ENCODE measurements around the gene ATXN7L3. TPM values are rescaled to one million over a fixed set of nuclear protein-coding genes. Genes with fewer than 3 reads are reported as not detected.

ATXN7L3 gene
- total RNA-seq, 4 donors from 2014 or later = 44.1 to 77.4 (median 52.3) TPM

GRCh38 chr17:44214230-44214494 lies 14.5 kb upstream of the ATXN7L3 start:
- intact Hi-C loops (cut with DNase I; ENCODE audit: low total_unique reads) = no loop called here
- TF ChIP-seq EP300 (IDR thresholded peaks at IDR 0.05; ENCODE audit: low read depth) (no peak), CTCF (IDR thresholded peaks at IDR 0.05) (no peak)
- Histone ChIP-seq H3K4me1 (peaks cover 25 to 35% (median 31%) of the 10 kb centered on the region in 4 donors), H3K36me3 (peaks cover 0 to 27% (median 7%) of the 10 kb centered on the region in 4 donors), H3K4me3 (no peak overlapping the region), H3K27ac (no peak overlapping the region), H3K9me3 (no peaks in the 10 kb centered on the region), H3K27me3 (no peaks in the 10 kb centered on the region)
- no peak for DNase-seq
- whole genome bisulfite sequencing, 2 donors (ENCODE audit: low coverage in 1 of 2) = 100% methylated on average over 1 of the region's 1 CpG; no CpG with 5 or more reads in 1 of the 2 donors
- in situ Hi-C loops (cut with MboI; ENCODE audit: low pct_ligation_motif_present in 1 of 4, low pct_unique_long_range_greater_than_20kb in 1 of 4, low sequenced_read_pairs in 3 of 4) = loop anchor here in 2 of 4 donors (5.0 to 10.0 kb wide), 2 partner anchors 111 to 118 kb away; partner anchors contain the start of gene SLC25A39 (in 1 of the 2)

- Histone ChIP-seq H3K4me1 (peaks cover 25 to 35% (median 31%) of the 10 kb centered on the region in 4 donors), H3K27ac (no peak overlapping the region), H3K4me3 (no peak overlapping the region), H3K9me3 (no peaks in the 10 kb centered on the region), H3K36me3 (peaks cover 0 to 33% (median 9%) of the 10 kb centered on the region in 4 donors), H3K27me3 (no peaks in the 10 kb centered on the region)
- in situ Hi-C loops (cut with MboI; ENCODE audit: low pct_ligation_motif_present in 1 of 4, low pct_unique_long_range_greater_than_20kb in 1 of 4, low sequenced_read_pairs in 3 of 4) = loop anchor here in 2 of 4 donors (5.0 to 10.0 kb wide), 2 partner anchors 111 to 119 kb away; partner anchors contain the start of gene SLC25A39 (in 1 of the 2)
- DNase-seq = no peak
- intact Hi-C loops (cut with DNase I; ENCODE audit: low total_unique reads) = no loop called here
- TF ChIP-seq CTCF (IDR thresholded peaks at IDR 0.05) (no peak), POLR2AphosphoS5 (IDR thresholded peaks at IDR 0.05) (no peak), POLR2A (IDR thresholded peaks at IDR 0.05) (no peak), EP300 (IDR thresholded peaks at IDR 0.05; ENCODE audit: low read depth) (no peak)
- WGBS, 2 donors (ENCODE audit: low coverage in 1 of 2) = 82 to 85% methylated on average over 2 to 15 of the region's 15 CpGs
These were observed 13.9 kb upstream of the ATXN7L3 start for GRCh38 chr17:44213403-44214229.

- H3K36me3 ChIP-seq = peaks cover 0 to 37% (median 12%) of the 10 kb centered on the region in 4 donors
- DNase-seq = no peak
- in situ Hi-C loops (cut with MboI; ENCODE audit: low pct_ligation_motif_present in 1 of 4, low pct_unique_long_range_greater_than_20kb in 1 of 4, low sequenced_read_pairs in 3 of 4) = loop anchor here in 2 of 4 donors (5.0 to 10.0 kb wide), 2 partner anchors 112 to 120 kb away; partner anchors contain the start of gene SLC25A39 (in 1 of the 2)
- H3K27ac ChIP-seq = no peak overlapping the region
- WGBS, 2 donors (ENCODE audit: low coverage in 1 of 2) = 75% methylated on average over 31 of the region's 31 CpGs; no CpG with 5 or more reads in 1 of the 2 donors
- H3K9me3 ChIP-seq = no peaks in the 10 kb centered on the region
- H3K27me3 ChIP-seq = no peaks in the 10 kb centered on the region
- TF ChIP-seq EP300 (IDR thresholded peaks at IDR 0.05; ENCODE audit: low read depth) (no peak), POLR2A (IDR thresholded peaks at IDR 0.05) (no peak), CTCF (IDR thresholded peaks at IDR 0.05) (no peak), POLR2AphosphoS5 (IDR thresholded peaks at IDR 0.05) (no peak)
- no peak overlapping the region for H3K4me3 ChIP-seq
- intact Hi-C loops (cut with DNase I; ENCODE audit: low total_unique reads) = no loop called here
- peaks cover 21 to 30% (median 26%) of the 10 kb centered on the region in 4 donors for H3K4me1 ChIP-seq
These were observed 13.1 kb upstream of the ATXN7L3 start for GRCh38 chr17:44212507-44213402.
